Stimulated activated naive CD8-positive, alpha-beta T cell treated with anti-CD3 and anti-CD28 coated beads, Interleukin-15, Interleukin-2, amounts not matched to agents 100 U/mL and 50 U/mL, for 24 hours (primary cell): ENCODE data around the gene TMEM213.
A peak's percentile ranks its signal among the peaks of the same experiment; 100 is the strongest.

Source experiments
- ATAC-seq: fragments of 150-1000 bp; cut with Tn5 transposase; one replicate; pipeline ENCODE4 v1.10.0; 2021
- DNase-seq: peaks from one replicate; pipeline ENCODE4 v3.0.0; 2021

TMEM213 gene

GRCh38 chr7:138876326-138876725 is 78.5 kb downstream of the TMEM213 start:
- ATAC-seq: no peak
- no peak for DNase-seq

- DNase-seq (no peak), ATAC-seq (no peak)
These were observed 80.3 kb downstream of the TMEM213 start for GRCh38 chr7:138878051-138878450.

- no peak for DNase-seq
- ATAC-seq: no peak
These were observed 81.1 kb downstream of the TMEM213 start for GRCh38 chr7:138878856-138879255.

- no peak for ATAC-seq
- DNase-seq: no peak
These were observed 81.6 kb downstream of the TMEM213 start for GRCh38 chr7:138879356-138879755.

- DNase-seq (no peak), ATAC-seq (no peak)
These were observed 83.2 kb downstream of the TMEM213 start for GRCh38 chr7:138880881-138881578.

GRCh38 chr7:138881579-138882188 is 83.9 kb downstream of the TMEM213 start:
- ATAC-seq: no peak
- no peak for DNase-seq

- DNase-seq (no peak), ATAC-seq (no peak)
These were observed 84.5 kb downstream of the TMEM213 start for GRCh38 chr7:138882249-138882648.

GRCh38 chr7:138885383-138886147 is 87.8 kb downstream of the TMEM213 start:
- no peak for DNase-seq
- no peak for ATAC-seq

- peak; percentile 33 for DNase-seq
- peak; percentile 51 for ATAC-seq
These were observed 88.7 kb downstream of the TMEM213 start for GRCh38 chr7:138886501-138886917.

- DNase-seq (no peak), ATAC-seq (no peak)
These were observed 89.4 kb downstream of the TMEM213 start for GRCh38 chr7:138887085-138887710.
